LNCaP clone FGC (cell line): ENCODE measurements around the gene COL25A1.
A peak's percentile ranks its signal among the peaks of the same experiment; 100 is the strongest.

Experiments
- DNase-seq: peaks from one replicate; pipeline ENCODE4 v3.0.0-alpha.2; 2011; ENCODE audit warnings: low read depth
- H3K4me3 ChIP-seq: 2 replicates; pipeline ENCODE4 v1.5.1; 2011; ENCODE audit warnings: mild to moderate bottlenecking, low read depth, low read length, control low read depth
- CTCF ChIP-seq: IDR thresholded peaks from 2 replicates; pipeline ENCODE4 v1.5.1; 2012; ENCODE audit warnings: mild to moderate bottlenecking; ENCODE audit not compliant: control insufficient read depth, insufficient read depth; ENCODE audit errors: extremely low read depth

The COL25A1 gene

GRCh38 chr4:109011241-109012026, 291.0 kb downstream of the COL25A1 start:
- TF ChIP-seq CTCF, result no peak
- DNase-seq, result no peak
- H3K4me3 ChIP-seq, result no peak overlapping the region

- TF ChIP-seq CTCF, result no peak
- DNase-seq, result no peak
- no peak overlapping the region for H3K4me3 ChIP-seq
Measured at GRCh38 chr4:109010521-109010920, 291.9 kb downstream of the COL25A1 start.

GRCh38 chr4:109009909-109010308, 292.5 kb downstream of the COL25A1 start:
- no peak for TF ChIP-seq CTCF
- peak; percentile 74 for DNase-seq
- no peak overlapping the region for H3K4me3 ChIP-seq

GRCh38 chr4:109007976-109008375, 294.5 kb downstream of the COL25A1 start:
- no peak for TF ChIP-seq CTCF
- H3K4me3 ChIP-seq, result no peak overlapping the region
- DNase-seq, result no peak

GRCh38 chr4:109005523-109005922, 296.9 kb downstream of the COL25A1 start:
- H3K4me3 ChIP-seq, result no peak overlapping the region
- no peak for DNase-seq
- no peak for TF ChIP-seq CTCF

GRCh38 chr4:109004418-109004817, 298.0 kb downstream of the COL25A1 start:
- no peak for TF ChIP-seq CTCF
- no peak overlapping the region for H3K4me3 ChIP-seq
- DNase-seq, result no peak

- DNase-seq, result no peak
- H3K4me3 ChIP-seq, result no peak overlapping the region
- no peak for TF ChIP-seq CTCF
Measured at GRCh38 chr4:109003964-109004363, 298.5 kb downstream of the COL25A1 start.
